HG02840 (cell line): ENCODE results near the gene ABHD1.
"Not testable (repeated sequence)": the region's sequence is repeated elsewhere in the genome, so short reads cannot be mapped to it uniquely, and the experiment has no call there.

Source experiments
- ATAC-seq: cut with Tn5 transposase; IDR thresholded peaks from one replicate; pipeline ENCODE4 v1.9.1; 2021; ENCODE audit warnings: mild to moderate bottlenecking, moderate library complexity, moderate number of reproducible peaks; ENCODE audit not compliant: unreplicated experiment, low FRiP score

Gene ABHD1

GRCh38 chr2:27159271-27159670 is 35.7 kb downstream of the ABHD1 start:
- no peak for ATAC-seq

GRCh38 chr2:27160191-27160590 is 36.6 kb downstream of the ABHD1 start:
- no peak for ATAC-seq

- ATAC-seq: no peak
Measured at GRCh38 chr2:27162151-27163121, 38.8 kb downstream of the ABHD1 start.

DNA sequence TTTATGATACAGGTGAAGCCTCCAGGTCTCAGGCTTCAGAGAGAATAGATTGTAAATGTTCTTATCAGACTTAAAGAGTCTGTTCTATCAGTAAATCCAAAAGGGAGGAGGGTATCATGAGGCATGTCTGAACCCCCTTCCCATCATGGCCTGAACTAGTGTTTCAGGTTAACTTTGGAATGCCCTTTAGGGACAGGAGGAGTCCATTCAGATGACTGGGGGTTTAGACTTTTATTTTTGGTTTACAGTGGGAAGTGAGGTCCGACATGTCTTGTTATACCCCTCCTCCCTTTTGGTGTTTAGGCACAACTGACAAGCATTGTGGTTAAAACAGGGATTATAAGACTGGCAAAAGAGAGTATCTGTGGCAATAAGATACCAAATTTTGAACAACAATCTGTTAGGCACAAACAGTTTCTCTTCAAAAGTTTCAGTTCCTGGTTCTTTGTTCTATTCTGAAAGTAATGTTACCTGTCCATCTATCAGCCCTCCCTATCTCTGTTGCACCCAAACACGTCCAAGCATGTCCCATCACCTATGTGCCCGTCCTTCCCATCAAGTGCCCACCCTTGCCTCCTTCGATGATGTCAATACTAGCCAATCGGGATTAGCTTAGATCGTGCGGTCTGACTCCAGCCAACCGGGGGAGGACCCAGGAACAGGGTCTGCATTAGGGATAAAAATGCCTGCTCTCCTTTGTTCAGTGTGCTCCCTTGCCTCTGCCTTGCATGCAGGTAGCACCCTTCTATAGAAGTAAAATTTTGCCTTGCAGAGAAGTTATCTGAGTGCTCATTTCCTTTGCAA is 41.5 kb downstream of the ABHD1 start:
- ATAC-seq: no peak

- ATAC-seq: no peak
Measured at GRCh38 chr2:27170581-27171337, 47.1 kb downstream of the ABHD1 start.

GRCh38 chr2:27171351-27171848 is 47.8 kb downstream of the ABHD1 start:
- no peak for ATAC-seq

DNA sequence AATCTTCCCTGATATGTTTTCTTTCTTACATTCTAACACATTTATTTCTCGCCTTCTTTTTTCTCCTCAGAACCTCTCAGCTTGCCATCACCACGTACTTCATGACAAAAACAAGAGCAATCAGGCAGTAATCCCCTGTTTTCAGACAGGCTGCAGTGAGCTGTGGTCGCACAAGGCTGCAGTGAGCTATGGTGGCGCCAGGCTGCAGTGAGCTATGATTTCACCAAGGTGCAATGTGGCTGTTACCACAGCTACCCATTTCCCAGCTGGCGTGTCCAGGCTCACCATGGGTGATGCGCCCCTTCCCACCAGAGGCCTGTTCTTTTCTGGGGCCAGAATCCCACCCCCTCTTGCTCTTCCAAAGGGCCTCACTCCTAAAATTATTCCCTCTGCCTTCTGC is 51.0 kb downstream of the ABHD1 start:
- ATAC-seq: no peak

DNA sequence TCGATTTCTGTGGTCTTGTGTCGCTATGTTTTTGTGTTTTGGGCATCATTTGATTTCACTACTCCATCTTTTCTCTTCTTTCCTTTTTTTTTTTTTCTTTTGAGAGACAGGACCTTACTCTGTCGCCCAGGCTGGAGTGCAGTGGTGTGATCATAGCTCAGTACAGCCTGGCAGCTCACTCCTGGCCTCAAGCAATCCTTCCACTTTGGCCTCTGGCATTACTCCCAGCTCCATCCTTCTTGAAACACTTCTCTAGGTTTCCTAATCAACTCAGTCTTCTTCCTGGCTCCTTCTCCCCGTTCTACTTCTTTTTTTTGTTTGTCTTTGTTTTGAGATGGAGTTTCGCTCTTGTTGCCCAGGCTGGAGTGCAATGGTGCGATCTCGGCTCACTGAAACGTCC is 51.7 kb downstream of the ABHD1 start:
- ATAC-seq: no peak

DNA sequence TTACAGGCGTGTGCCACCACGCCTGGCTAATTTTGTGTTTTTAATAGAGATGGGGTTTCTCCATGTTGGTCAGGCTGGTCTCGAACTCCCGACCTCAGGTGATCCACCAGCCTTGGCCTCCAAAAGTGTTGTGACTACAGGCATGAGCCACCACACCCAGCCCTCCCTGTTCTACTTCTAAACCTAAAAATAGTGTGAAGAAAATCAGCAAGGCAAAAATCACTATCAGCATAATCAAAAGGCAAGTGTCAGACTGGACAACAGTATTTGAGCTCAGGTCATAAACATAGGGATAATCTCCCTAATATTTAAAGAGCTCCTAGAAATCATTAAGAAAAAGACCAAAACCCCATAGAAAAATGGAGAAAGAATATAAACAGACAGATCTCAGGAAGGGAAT is 52.2 kb downstream of the ABHD1 start:
- not testable (repeated sequence) for ATAC-seq

DNA sequence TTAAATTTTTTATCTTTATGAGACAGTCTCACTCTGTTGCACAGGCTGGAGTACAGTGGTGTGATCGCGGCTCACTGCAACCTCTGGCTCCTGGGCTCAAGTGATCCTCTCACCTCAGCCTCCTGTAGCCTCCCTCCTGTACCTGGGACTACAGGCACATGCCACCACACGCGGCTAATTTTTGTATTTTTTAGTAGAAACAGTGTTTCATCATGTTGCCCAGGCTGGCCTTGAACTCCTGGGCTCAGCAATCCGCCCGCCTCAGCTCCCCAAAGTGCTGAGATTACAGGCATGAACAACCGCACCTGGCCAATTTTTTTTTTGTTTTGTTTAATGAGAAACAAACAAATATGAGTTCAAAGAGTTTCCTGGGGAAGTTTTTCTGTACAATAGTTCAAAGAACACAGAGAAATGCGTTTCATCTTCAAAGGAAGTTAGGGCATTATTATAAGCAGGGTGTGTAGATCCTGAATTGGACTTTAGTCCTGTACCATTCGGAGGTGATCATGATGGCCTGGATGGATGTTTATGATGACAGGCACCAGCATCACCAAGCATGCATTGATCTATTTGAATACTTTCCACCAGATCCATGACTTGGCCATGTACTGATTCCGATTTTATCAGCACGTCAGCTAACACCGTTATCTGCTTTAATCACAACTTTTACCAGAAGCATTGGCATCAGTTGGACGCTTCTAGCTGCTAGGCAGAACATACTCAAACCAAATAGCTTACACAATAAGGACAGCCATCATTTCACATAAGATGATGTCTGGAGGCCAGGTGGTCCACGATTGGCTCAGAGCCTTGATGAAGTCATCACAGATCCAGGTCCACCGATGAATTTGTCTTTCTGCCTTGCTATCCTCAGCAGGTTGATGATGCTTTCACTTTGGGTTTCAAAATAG is 54.1 kb downstream of the ABHD1 start:
- ATAC-seq: no peak

DNA sequence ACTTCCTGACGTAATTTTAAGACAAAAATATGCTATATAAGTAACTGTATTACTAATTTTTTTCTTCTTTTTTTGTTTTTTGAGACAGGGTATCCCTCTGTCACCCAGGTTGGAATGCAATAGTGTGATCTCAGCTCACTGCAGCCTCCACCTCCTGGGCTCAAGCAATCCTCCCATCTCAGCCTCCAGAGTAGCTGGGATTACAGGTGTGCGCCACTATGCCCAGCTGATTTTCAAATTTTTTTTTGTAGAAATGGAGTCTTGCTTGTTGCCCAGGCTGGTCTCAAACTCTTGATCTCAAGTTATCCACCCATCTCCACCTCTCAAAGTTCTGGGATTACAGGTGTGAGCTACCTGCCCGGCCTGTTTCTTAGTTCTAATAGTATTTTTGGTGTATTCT is 54.9 kb downstream of the ABHD1 start:
- no peak for ATAC-seq

- no peak for ATAC-seq
Measured at GRCh38 chr2:27179344-27180000, 55.9 kb downstream of the ABHD1 start.
